Fibroblast of lung (primary cell): Measurements from ENCODE around the gene PTGIS.

Source experiments
- EZH2 ChIP-seq: IDR thresholded peaks from 2 replicates; pipeline ENCODE4 v1.5.1; 2012; ENCODE audit warnings: low read length, control low read depth, mild to moderate bottlenecking; ENCODE audit errors: missing control alignments
- TF ChIP-seq, protein P1 (sequence below), 2 donors: IDR thresholded peaks in 1 of 2; conservative IDR thresholded peaks in 1 of 2; 1 replicate in 1 of 2; 2 replicates in 1 of 2; pipeline ENCODE4 v1.5.1; 2011 to 2012; ENCODE audit warnings: low read length in 2 of 2, control low read depth in 1 of 2, inconsistent platforms in 1 of 2, low read depth in 1 of 2, mild to moderate bottlenecking in 1 of 2

- TF ChIP-seq, protein P1, sequence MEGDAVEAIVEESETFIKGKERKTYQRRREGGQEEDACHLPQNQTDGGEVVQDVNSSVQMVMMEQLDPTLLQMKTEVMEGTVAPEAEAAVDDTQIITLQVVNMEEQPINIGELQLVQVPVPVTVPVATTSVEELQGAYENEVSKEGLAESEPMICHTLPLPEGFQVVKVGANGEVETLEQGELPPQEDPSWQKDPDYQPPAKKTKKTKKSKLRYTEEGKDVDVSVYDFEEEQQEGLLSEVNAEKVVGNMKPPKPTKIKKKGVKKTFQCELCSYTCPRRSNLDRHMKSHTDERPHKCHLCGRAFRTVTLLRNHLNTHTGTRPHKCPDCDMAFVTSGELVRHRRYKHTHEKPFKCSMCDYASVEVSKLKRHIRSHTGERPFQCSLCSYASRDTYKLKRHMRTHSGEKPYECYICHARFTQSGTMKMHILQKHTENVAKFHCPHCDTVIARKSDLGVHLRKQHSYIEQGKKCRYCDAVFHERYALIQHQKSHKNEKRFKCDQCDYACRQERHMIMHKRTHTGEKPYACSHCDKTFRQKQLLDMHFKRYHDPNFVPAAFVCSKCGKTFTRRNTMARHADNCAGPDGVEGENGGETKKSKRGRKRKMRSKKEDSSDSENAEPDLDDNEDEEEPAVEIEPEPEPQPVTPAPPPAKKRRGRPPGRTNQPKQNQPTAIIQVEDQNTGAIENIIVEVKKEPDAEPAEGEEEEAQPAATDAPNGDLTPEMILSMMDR (conservative IDR thresholded peaks at IDR 0.05 in 1 of 2, IDR thresholded peaks at IDR 0.05 in 1 of 2; ENCODE audit: low read depth in 1 of 2, low read length in 2 of 2) = no peak
- no peak for TF ChIP-seq EZH2
Measured at GRCh38 chr20:49562311-49563014, 5.5 kb downstream of the PTGIS start.
